Fibroblast of gingiva (primary cell): ENCODE data around the gene KRTAP10-8.
"Not testable (repeated sequence)": the region's sequence is repeated elsewhere in the genome, so short reads cannot be mapped to it uniquely, and the experiment has no call there.

Source experiments
- DNase-seq: peaks from one replicate; pipeline ENCODE4 v3.0.0-alpha.2; 2011; ENCODE audit warnings: low read depth

KRTAP10-8 gene

DNA sequence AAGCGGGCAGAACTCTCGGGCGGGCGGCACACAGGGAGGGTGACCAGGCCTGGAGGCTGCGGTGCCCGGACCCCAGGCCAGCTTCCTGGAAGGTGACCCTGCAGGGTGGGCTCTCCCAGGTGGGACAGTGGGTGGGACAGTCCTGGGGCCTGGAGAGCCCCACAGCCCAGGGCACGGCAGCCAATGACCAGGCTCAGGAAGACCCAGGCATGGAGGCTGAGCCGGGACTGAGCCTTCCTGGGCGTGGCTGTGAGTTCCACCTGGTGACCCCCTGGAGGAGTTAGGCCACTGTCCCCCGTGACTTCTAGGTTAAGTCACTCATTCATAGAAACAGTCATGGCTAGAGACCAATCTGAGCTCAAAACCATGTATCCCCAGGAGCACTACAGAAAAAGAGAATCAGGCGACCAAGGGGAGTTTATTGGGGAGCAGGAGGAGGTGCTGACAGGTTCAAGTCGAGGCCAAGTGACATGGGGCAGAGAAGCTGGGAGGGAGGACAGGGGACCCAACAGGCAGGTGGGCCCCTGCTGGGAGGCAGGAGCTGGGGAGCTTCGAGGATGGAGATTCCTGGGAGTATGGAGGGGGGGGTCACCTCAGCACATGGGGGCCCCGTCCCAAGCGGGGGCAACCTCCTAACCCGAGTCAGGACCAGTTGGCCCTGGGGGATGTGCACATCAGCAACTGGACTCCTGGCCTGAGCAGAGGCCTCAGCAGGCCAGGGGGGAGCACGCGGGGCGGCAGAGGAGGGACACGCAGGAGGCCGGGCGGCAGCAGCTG lies 32.6 kb upstream of the KRTAP10-8 start:
- DNase-seq = no peak

DNA sequence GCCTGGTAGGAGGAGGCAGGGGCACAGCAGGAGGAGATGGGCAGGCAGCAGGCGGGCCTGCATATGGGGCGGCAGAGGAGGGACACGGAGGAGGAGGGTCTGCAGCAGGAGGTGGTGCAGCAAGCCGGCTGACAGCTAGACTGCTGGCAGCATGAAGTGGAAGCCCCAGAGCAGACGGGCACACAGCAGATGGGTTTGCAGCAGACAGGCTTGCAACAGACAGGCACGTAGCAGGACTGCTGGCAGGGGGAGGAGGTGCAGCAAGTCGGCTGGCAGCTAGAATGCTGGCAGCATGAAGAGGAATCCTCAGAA lies 32.1 kb upstream of the KRTAP10-8 start:
- no peak for DNase-seq

DNA sequence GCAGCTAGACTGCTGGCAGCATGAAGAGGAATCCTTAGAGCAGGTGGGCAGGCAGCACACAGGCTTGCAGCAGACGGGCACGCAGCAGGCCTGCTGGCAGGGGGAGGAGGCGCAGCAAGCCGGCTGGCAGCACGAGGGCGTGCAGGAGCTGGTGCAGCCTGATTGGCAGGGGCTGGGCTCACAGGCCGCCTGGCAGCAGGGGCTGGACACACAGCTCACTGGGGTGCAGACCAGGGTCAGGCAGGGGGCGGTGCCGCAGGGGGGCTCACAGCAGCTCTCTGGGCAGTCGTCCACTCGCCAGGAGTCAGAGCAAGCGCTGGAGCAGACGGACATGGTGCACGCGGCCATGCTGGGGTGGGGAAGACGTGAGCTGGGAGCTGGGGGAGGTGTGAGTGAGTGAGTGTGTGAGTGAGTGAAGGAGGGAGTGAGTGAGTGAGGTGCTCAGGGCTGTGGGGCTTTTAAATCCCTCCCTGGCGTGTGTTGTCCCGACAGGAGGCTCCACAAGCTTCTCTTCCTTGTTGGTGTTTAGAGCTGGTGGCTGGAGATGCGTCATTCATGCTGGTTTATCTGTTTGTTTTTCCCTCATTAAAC lies 31.6 kb upstream of the KRTAP10-8 start, which contains the start of gene KRTAP10-5:
Gene KRTAP10-5 (minus strand): TSS at position 374 of the 591 bp plus-strand sequence. CDS start 26 bp downstream, at position 348.
- DNase-seq = not testable (repeated sequence)

DNA sequence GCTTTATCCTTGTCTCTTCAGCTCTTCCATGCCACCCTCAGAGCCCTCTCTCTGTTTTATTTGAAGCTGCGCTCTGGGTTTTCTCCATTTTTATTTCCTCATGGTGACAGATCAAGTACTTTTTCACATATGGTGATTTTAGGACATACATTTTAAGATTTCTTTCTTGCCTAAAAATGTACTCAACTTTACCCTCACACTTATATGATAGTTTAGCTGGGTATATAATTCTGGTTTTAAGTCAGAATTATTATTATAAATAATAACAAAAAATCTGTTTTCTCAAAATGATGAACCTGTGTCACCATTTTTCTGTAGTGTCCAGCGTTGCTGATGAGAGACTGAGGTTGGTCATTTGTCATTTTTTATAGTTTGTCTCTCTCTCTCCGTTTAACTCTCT lies 30.7 kb upstream of the KRTAP10-8 start:
- DNase-seq = no peak

DNA sequence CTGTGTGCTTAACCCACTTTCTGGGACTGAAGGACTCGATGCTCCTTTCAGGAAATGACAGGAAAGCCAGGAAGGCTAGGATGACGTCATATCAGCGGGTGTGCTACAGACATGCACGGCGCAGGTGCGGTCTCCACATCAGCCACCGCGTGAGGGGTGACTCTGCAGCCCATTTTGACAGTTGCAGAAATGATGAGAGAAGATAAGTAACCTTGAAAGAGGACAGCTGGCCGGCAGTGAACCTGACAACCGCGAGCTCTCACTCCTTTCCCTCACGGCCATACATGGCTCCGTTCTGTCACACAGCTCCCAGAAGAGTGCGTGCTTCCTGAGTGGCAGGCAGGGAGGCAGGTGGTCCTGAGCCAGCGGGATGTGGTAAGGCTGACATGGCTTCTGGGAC lies 29.8 kb upstream of the KRTAP10-8 start:
- no peak for DNase-seq

DNA sequence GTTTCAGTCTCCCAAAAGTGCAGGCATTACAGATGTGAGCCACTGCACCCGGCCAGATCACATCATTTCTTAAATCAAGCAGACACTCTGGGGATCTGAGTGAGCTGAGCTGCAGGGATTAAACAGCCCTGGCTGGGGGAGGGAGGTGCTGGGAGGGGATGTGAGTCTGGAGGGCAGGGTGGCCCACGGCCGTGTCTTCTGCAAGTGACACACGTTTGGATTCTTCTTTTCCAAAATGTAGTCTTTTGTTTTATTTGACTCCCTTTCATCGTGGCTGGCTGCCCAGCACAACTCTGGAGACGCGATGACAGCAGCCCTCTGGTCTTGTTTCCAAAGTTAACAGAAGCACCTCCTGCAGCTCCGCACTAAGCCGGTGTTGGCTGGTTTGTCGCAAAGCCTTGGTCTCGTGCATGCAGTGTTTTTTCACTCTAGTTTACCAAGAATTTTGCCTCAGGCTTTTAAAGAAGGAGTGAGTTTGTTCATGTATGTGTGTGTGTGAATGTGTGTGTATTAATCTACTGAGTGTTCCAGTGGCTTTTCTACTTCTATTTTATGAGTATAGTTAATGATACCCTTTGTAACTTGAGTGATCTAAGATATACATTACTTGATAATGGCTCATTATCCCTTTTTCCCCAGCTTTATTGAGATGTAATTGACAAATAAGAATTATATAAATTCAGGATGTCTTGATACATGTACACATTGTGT lies 28.6 kb upstream of the KRTAP10-8 start:
- DNase-seq = no peak

DNA sequence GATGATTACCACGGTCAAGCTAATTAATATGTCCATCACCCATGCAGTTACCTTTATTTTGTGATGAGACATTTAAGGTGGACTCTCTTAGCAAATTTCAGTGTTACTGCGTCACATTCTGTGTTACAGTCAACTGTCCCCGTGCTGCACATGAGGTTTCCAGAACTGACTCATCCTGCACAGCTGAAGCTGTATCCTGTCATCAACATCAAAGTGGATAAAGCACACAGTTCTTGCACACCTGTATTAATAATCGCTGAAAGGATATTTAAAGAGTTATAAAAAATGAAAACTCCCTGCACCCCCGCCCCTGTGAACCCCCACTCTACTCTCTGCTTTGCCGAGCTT lies 28.1 kb upstream of the KRTAP10-8 start:
- no peak for DNase-seq

DNA sequence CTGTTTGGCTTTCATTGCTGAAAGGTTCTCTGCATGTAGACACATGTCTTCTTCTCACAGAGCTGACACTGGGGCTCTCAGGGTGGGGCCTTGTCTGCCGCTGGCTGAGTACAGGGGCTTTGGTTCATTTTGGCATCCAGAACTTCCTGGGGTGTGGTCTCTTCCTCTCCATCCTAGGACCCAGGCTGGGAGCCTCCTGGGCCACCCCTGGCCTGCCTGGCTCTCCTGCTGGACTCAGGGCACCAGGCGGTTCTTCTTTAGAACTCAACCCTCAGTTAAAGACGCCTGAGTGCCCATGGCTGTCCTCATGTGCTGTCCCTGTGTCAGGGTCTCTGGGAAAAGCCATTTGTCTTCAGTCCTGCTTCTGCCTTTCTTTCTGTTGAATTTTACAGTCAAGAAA lies 26.0 kb upstream of the KRTAP10-8 start:
- no peak for DNase-seq

DNA sequence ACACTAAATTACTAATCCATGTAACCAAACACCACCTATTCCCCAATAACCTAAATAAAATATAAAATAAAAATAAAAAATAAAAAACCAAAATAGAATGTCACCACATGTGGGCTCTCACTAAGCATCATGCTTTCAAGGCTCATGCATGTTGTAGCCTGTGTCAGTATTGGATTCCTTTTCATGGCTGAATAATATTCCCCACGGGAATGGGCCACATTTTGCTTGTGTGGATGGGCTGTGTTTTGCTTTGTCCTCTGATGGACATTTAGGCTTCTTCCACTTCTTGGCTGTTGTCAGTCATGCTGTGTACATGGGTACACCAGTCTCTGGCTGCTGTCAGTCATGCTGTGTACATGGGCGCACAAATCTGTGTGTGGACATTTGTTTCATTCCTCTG lies 22.8 kb upstream of the KRTAP10-8 start:
- DNase-seq = no peak

DNA sequence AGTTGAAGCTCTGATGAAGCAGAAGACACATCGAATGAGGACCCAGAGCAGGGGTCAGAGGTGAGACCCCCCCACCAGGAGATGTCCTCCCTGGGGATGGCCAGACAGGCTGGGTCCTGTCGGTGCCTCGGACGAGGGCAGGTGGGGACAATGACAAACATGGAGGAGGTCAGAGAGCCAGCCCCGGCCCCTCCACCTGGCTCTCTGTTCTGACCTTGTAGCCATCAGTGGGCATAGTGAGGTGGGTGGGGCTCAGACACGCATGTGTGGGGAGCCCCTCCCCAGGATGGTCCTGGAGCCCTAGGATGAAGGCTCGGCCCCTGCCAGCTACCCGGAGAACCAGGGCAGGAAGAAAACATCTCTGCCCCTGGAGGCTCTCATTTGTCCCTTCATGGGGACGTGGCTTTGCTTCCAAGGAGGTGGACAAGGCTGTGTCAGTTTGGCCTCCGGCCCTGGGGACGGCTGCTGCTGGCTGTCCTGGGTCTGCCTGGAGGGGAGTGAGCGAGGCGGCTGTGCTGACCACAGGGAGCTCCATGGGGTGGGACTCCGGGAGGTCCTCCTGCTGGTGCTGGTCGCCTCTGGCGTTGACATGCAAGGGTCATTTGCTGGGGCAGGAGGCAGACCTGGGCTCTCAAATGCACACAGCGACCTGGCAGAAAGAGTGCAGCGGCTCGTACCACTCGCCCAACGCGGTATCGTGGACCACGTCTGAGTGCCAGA lies 22.1 kb upstream of the KRTAP10-8 start:
- DNase-seq = no peak

DNA sequence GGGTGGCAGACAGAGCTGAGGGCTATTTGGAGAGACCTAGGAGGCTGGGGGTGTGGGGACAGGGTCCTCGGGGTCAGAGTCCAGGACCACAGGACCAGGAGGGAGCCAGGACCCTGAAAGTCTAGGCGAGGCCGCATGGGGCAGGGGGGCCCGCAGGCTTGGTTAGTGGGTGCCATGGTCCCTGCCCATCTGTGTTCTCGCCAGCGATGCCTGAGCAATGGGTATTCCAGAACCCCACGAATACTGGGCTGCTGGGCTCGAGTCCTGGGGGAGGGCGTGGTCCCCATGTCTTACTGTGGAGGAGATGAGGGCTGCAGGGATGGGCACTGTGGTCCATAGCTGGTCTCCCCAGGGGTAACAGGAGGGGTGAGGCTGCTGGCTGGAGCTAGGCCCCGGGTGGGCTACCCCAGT lies 21.6 kb upstream of the KRTAP10-8 start:
- no peak for DNase-seq

DNA sequence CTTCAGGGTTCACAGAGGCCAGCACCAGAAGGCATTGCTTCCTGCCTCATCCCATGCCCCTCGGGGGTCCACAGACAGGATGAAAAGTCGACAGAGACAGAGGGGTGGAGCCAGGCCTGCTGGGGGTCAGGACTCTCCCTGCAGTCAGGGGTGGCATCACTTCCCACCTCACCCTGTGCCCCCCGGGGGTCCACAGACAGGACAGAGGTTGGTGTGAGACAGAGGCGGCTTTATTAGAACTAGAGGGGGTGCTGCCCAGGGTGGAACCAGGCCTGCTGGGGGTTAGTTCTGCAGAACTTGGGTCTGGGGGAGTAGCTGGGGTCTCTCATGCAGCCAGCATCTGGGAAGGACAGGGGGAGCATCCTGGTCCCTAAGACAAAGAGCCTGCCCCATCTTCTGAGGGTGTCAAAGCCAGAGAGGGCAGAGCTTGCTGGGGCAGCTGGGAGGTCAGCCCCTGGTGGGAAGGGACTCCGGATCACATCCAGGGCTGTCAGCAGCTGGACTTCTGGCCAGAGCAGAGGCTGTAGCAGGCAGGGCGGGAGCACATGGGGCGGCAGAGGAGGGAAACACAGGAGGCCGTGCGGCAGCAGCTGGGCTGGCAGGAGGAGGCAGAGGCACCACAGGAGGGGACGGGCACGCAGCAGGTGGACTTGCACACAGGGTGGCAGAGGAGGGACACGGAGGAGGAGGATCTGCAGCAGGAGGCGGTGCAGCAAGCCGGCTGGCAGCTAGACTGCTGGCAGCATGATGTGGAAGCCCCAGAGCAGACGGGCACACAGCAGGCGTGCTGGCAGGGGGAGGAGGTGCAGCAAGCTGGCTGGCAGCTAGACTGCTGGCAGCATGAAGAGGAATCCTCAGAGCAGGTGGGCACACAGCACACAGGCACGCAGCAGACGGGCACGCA lies 20.7 kb upstream of the KRTAP10-8 start:
- not testable (repeated sequence) for DNase-seq

DNA sequence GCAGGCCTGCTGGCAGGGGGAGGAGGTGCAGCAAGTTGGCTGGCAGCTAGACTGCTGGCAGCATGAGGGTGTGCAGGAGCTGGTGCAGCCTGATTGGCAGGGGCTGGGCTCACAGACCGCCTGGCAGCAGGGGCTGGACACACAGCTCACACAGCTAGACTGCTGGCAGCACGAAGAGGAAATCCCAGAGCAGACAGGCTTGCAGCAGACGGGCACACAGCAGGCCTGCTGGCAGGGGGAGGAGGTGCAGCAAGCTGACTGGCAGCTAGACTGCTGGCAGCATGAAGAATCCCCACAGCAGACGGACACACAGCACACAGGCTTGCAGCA lies 20.1 kb upstream of the KRTAP10-8 start:
- DNase-seq = not testable (repeated sequence)

DNA sequence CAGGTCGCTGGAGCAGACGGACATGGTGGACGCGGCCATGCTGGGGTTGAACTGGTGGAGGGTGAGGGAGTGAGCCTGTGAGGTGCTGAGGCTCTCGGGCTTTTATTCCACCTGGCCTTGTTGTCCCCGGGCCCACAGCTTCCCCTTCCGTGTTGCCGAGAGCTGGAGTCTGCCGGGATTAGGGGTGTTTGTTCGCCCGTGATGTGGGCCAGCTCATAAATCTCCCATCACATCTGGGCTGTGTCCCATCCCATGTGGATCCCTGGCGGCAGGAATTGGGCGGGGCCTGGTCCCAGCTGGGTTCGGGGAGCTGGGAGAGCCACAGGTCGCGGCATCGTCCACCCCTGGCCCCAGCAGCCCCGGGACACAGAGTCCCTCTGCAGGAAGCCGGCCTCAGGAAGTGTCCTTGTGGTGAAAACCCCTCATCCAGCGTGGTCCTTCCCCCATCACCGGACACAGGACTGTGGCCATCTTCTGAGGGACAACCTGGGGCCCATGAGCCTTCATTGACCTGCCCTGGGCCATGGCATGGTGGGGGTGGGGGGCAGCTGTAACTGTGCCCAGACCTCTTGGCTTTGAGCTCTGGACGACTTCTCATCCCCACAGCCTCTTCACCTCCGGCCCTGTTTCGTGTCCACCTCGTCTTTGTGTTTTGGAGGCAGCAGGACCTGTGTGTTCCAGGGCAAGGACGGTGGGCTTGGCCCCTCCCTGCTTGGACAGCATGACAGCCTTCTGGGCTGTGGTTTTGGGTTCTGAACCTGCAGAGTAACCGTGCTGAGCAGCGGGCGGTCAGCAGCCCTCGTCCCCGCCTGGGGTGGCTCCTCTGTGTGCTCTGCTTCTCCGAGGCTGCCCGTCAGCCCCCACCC lies 19.2 kb upstream of the KRTAP10-8 start, which contains the start of gene KRTAP10-6:
Gene KRTAP10-6 (minus strand): TSS at position 60 of the 866 bp plus-strand sequence. CDS start 21 bp downstream, at position 39.
- no peak for DNase-seq

DNA sequence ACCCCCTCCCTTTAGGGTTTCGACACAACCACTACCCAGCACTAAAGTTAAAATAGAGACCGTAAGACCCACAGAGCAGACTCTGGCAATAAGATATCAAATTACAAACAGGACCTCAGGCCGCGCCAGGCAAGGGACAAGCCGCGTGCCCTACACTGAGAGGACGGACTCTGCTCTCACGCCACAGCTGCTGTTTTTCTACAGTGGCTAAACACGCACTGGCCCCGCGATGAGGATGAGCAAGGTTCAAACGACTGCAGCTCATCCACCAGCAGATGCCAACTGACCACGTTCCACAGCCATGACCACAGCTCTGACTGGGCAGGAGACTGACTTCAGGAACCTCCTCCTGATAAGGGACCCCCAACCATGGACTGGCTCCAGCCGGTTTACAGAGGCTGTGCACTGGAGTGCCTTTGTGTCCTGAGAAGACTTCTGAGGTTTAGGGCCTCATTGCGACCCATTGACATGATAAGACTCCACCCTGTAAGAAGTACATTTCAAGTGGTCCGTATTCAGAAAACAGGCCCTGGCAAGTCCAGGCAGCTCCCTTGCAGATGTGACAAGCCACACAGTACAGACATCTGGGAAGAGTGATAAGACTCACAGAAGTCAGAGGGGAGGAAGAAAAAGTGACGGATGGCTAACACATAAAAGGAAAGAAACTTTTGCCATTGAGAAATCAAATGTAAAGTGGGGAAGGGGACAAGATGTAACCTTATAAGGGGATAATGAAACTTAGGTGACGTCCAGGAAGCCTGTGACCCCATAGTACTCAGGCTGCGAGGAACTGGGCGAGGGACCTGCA lies 18.1 kb upstream of the KRTAP10-8 start:
- DNase-seq = no peak

DNA sequence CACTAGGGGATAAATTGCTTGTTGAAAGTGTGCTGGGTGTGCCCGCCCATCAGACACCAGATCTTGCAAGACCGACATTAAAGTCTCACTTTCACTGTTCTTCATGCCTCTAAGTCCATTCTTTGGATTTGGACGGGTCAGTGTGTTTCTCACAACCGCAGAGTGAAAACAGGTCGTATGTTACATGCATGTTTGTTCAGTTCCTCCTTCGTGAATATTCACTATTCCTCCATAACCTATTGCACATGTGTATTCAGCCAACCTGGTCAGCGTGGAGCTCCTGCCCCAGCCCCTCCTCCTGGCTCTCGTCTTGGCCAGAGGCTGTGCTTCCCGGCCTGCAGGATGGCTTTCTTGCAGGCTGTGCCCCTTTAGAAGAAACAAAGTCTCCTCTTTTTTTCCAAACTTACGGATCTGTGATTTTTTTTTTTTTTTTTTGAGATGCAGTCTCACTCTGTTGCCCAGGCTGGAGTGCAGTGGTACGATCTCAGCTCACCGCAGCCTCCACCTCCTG lies 17.4 kb upstream of the KRTAP10-8 start:
- no peak for DNase-seq

DNA sequence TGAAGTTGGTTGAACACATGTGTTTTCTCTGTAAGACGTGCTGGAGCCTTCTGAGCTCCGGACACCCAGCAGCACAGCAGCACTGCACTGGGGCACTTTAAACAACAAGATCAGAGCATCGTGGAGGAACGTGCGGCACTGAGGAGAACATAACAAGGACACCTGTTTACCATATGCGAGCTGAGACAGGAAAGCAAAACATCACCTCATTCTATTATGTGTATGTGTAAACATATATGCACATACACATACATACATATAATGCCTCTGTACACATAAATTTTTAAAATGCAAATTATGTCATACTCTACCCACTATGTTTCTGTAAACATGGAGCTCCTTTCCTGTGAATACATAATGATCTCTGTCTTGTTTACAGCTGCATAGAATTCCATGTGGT lies 16.4 kb upstream of the KRTAP10-8 start:
- no peak for DNase-seq

DNA sequence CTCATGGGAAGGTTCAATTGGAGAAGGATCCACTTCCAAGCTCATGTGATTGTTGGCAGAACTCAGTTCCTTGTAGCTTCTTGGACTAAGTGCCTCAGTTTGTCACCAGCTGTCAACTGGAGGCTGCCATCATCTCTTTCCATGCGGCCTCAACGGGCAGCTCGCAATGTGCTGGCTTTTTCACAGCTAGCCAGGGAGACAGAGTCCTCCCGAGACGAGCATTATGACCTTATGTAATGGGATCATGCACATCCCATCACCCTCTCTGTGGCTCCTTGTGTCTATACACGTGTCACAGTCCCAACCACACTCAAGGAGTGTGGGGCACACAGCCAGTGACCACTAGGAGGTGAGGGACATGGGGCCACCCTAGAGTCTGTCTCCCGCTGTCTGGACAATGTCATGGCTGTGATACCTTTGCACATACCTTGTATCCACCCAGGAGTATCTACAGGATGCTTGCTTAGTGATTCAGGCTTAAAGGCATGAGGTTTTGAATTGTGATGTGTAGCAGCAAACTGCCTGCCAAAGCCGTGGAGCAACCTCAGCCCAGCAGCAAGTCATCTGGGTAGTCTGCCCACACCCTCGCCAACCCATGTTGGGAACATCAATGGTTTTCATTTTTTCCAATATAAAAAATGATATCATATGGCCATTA lies 15.7 kb upstream of the KRTAP10-8 start:
- no peak for DNase-seq

DNA sequence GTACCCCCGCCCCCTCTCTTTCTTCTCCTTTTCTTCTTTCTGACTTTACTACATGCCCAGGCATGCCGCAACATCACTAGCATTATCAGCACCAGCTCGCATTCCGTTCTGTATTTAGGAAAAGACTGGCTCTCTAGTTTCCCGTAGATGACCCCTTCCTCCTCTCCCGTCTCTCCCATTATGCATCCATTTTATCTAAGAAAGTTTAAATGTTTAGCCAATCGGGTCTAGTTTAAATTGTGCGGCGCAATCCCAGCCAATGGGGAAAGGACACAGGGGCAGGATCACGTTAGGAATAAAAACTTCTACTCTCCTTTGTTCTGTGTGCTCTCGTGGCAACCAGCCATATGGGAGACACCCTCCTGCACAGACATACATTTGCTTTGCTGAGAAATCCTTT lies 13.8 kb upstream of the KRTAP10-8 start:
- DNase-seq = no peak
